CD8-positive, alpha-beta memory T cell (primary cell): ENCODE data around the gene LNX1. TPM values are rescaled to one million over a fixed set of nuclear protein-coding genes. Genes with fewer than 3 reads are reported as not detected.

Experiments used
- CTCF ChIA-PET: fragments of 350-600 bp; sonication (Branson Sonifier 250); formaldehyde crosslinking; loops from one replicate; lab custom pipeline; 2021; ENCODE audit warnings: antibody characterized with exemption; lab: Charles Lee
- POLR2A ChIA-PET: fragments of 350-600 bp; sonication (Branson Sonifier 250); formaldehyde crosslinking; loops from one replicate; lab custom pipeline; 2021; ENCODE audit warnings: antibody characterized with exemption; lab: Charles Lee
- DNase-seq, 5 donors: peaks; one replicate each; pipeline versions ENCODE4 v3.0.0 to v3.0.0-alpha.2; 2020 to 2022; ENCODE audit warnings: mixed read lengths in 1 of 5
- H3K27ac ChIP-seq: one replicate; pipeline ENCODE4 v1.7.0; 2013; ENCODE audit warnings: low read depth, mild to moderate bottlenecking, low read length, moderate library complexity
- H3K27me3 ChIP-seq: 2 replicates; pipeline ENCODE4 v1.7.0; 2013; ENCODE audit warnings: low read length, mild to moderate bottlenecking; ENCODE audit not compliant: insufficient read depth, poor library complexity, severe bottlenecking
- H3K36me3 ChIP-seq: 2 replicates; pipeline ENCODE4 v1.7.0; 2013; ENCODE audit warnings: mild to moderate bottlenecking, low read length, moderate library complexity; ENCODE audit not compliant: insufficient read depth
- H3K4me1 ChIP-seq: 2 replicates; pipeline ENCODE4 v1.7.0; 2013; ENCODE audit warnings: mild to moderate bottlenecking, low read length, moderate library complexity; ENCODE audit not compliant: insufficient read depth
- H3K4me3 ChIP-seq: 2 replicates; pipeline ENCODE4 v1.7.0; 2013; ENCODE audit warnings: mild to moderate bottlenecking, low read length
- H3K9me3 ChIP-seq: 2 replicates; pipeline ENCODE4 v1.7.0; 2013; ENCODE audit warnings: mild to moderate bottlenecking, low read length
- H3K27ac Mint-ChIP-seq, 8 donors: one replicate each; pipeline ENCODE4 v1.8.0; 2020 to 2021; ENCODE audit warnings: mixed read lengths in 8 of 8, mild to moderate bottlenecking in 6 of 8, inconsistent platforms in 3 of 8, moderate library complexity in 3 of 8
- H3K27me3 Mint-ChIP-seq, 2 donors: one replicate each; pipeline ENCODE4 v1.8.0; 2020 to 2021; ENCODE audit warnings: mixed read lengths in 2 of 2, mild to moderate bottlenecking in 1 of 2, moderate library complexity in 1 of 2
- H3K36me3 Mint-ChIP-seq, 3 donors: one replicate each; pipeline ENCODE4 v1.8.0; 2020 to 2021; ENCODE audit warnings: mixed read lengths in 3 of 3, inconsistent platforms in 1 of 3, mild to moderate bottlenecking in 1 of 3
- H3K4me1 Mint-ChIP-seq, 3 donors: one replicate each; pipeline ENCODE4 v1.8.0; 2020 to 2021; ENCODE audit warnings: mixed read lengths in 3 of 3, inconsistent platforms in 1 of 3, mild to moderate bottlenecking in 1 of 3
- H3K4me3 Mint-ChIP-seq, 7 donors: one replicate each; pipeline ENCODE4 v1.8.0; 2020 to 2021; ENCODE audit warnings: mixed read lengths in 7 of 7, mild to moderate bottlenecking in 6 of 7, moderate library complexity in 4 of 7, inconsistent platforms in 2 of 7
- H3K9me3 Mint-ChIP-seq, 5 donors: one replicate each; pipeline ENCODE4 v1.8.0; 2020 to 2022; ENCODE audit warnings: mixed read lengths in 5 of 5, mild to moderate bottlenecking in 3 of 5, moderate library complexity in 2 of 5, inconsistent platforms in 1 of 5
- polyA plus RNA-seq: library from polyadenylated mRNA; unstranded; fragments of 300-500 nt; fragmentation: Illumina TruSeq; gene quantifications from one replicate; pipeline ENCODE4 v1.2.3, GENCODE V29; 2021
- total RNA-seq, 2 experiments: library from RNA; stranded (reverse); gene quantifications; one replicate each; pipeline ENCODE4 v1.2.3, GENCODE V29; 2021

Gene LNX1
- total and polyA plus RNA-seq, 3 experiments from 2014 or later: 0.30 TPM; not detected in 2

DNA sequence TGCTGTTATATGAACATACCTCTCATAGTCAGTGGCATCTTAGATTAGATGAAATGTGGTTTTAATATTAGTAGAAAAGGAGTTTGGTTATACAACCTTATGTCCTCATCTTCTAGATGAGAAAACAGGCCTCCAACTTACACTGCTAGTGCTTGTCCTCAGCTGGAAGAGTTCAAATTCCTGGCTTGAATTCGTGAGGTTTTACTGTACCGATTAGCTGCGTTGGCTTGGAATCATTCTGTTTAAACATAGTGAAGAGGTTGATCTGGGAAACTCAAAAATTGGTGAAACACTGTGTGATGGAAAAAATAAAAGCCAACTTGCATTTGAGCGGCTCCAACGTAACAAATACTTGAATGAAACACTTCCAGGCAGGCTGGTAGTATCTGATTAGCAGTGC, 81.0 kb downstream of the LNX1 start:
- no peaks in the 10 kb centered on the region for H3K36me3 ChIP-seq
- Mint-ChIP-seq H3K27ac (no peak overlapping the region), H3K36me3 (peaks cover 0 to 2% (median 0%) of the 10 kb centered on the region in 3 donors), H3K4me3 (no peak overlapping the region), H3K27me3 (peaks cover 0 to 16% of the 10 kb centered on the region in 2 donors), H3K9me3 (peaks cover 0 to 2% (median 0%) of the 10 kb centered on the region in 5 donors), H3K4me1 (no peaks in the 10 kb centered on the region)
- ChIA-PET POLR2A (no interaction called here), CTCF (no interaction called here)
- H3K9me3 ChIP-seq: no peaks in the 10 kb centered on the region
- no peaks in the 10 kb centered on the region for H3K27me3 ChIP-seq
- H3K4me1 ChIP-seq: no peaks in the 10 kb centered on the region
- H3K27ac ChIP-seq: no peak overlapping the region
- no peak for DNase-seq
- H3K4me3 ChIP-seq: no peak overlapping the region

- Histone ChIP-seq H3K27me3 (no peaks in the 10 kb centered on the region), H3K9me3 (no peaks in the 10 kb centered on the region), H3K36me3 (no peaks in the 10 kb centered on the region), H3K4me1 (no peaks in the 10 kb centered on the region), H3K4me3 (no peak overlapping the region), H3K27ac (no peak overlapping the region)
- POLR2A ChIA-PET: no interaction called here
- Mint-ChIP-seq H3K36me3 (no peaks in the 10 kb centered on the region), H3K9me3 (no peaks in the 10 kb centered on the region), H3K4me3 (no peak overlapping the region), H3K27ac (no peak overlapping the region), H3K27me3 (peaks cover 0 to 8% of the 10 kb centered on the region in 2 donors), H3K4me1 (no peaks in the 10 kb centered on the region)
- DNase-seq: no peak
- CTCF ChIA-PET: no interaction called here
These were observed 82.8 kb downstream of the LNX1 start for GRCh38 chr4:53508446-53508845.

DNA sequence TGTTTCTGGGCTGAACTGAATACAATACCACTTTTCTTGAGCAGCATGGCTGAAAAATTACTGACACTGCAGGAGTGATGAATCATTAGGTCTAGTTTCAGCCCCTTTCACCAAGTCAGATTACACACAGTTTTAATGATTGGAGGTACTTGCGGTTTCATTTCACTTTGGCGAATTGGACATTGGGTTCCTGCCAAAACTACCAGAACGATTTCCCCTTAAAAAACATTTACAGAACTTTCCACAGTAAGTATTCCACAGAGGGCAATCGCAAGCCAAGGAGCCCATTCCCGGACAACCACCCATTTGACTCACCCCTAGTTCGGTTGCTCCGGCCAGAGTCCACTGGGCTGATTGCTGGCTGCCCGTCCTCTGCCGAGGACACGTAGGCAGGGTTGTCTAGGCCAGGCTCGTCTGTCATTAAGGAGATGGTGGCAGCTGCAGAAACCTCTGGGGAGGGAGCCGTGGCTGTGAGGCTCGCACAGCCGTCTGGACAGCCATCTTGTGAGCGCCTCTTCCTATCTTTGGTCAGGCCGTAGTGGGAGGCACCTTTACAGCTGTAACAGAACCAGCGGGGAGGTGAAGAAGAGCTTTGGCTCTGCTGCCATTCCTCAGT, 83.5 kb downstream of the LNX1 start:
- Mint-ChIP-seq H3K9me3 (no peaks in the 10 kb centered on the region), H3K36me3 (no peaks in the 10 kb centered on the region), H3K27ac (no peak overlapping the region), H3K27me3 (peaks cover 0 to 8% of the 10 kb centered on the region in 2 donors), H3K4me3 (no peak overlapping the region), H3K4me1 (no peaks in the 10 kb centered on the region)
- no peaks in the 10 kb centered on the region for H3K27me3 ChIP-seq
- H3K27ac ChIP-seq: no peak overlapping the region
- ChIA-PET CTCF (interaction anchor here (1.6 kb wide), 1 partner anchor 726 kb away, joined by 4 read pairs; no protein-coding TSS in a partner anchor), POLR2A (no interaction called here)
- H3K4me3 ChIP-seq: no peak overlapping the region
- H3K4me1 ChIP-seq: no peaks in the 10 kb centered on the region
- no peak for DNase-seq
- H3K9me3 ChIP-seq: no peaks in the 10 kb centered on the region
- no peaks in the 10 kb centered on the region for H3K36me3 ChIP-seq

- H3K4me3 ChIP-seq: no peak overlapping the region
- POLR2A ChIA-PET: no interaction called here
- no peak overlapping the region for H3K27ac ChIP-seq
- H3K36me3 Mint-ChIP-seq: no peaks in the 10 kb centered on the region
- no peaks in the 10 kb centered on the region for H3K27me3 ChIP-seq
- H3K4me3 Mint-ChIP-seq: no peak overlapping the region
- CTCF ChIA-PET: interaction anchor here (1.6 kb wide), 1 partner anchor 727 kb away, joined by 4 read pairs; no protein-coding TSS in a partner anchor
- H3K4me1 Mint-ChIP-seq: no peaks in the 10 kb centered on the region
- peaks cover 0 to 8% of the 10 kb centered on the region in 2 donors for H3K27me3 Mint-ChIP-seq
- no peak overlapping the region for H3K27ac Mint-ChIP-seq
- no peaks in the 10 kb centered on the region for H3K4me1 ChIP-seq
- no peaks in the 10 kb centered on the region for H3K36me3 ChIP-seq
- no peak for DNase-seq
- H3K9me3 ChIP-seq: no peaks in the 10 kb centered on the region
- no peaks in the 10 kb centered on the region for H3K9me3 Mint-ChIP-seq
These were observed 84.2 kb downstream of the LNX1 start for GRCh38 chr4:53507058-53507457.

DNA sequence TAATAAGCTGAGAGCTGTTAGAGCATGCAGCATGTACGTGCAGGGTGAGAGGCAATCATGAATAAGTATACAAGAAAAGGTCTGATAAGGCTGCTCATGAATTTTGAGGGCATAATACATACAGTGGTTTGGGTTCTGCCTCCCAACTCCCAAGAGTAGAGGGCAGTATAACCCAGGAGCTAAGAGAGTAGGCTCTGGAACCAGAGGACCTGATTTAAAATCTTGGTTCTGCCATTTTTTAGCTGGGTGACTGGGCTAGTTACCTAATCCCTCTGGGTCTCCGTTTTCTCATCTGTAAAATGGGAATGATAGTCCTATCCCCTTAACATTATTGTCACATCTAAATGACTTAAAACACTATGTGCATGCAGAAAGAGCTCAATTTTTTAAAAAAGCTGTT, 85.3 kb downstream of the LNX1 start:
- POLR2A ChIA-PET: no interaction called here
- Mint-ChIP-seq H3K4me3 (no peak overlapping the region), H3K27ac (no peak overlapping the region), H3K4me1 (no peaks in the 10 kb centered on the region), H3K36me3 (no peaks in the 10 kb centered on the region), H3K27me3 (peaks cover 0 to 8% of the 10 kb centered on the region in 2 donors), H3K9me3 (no peaks in the 10 kb centered on the region)
- Histone ChIP-seq H3K4me1 (no peaks in the 10 kb centered on the region), H3K27ac (no peak overlapping the region), H3K4me3 (no peak overlapping the region), H3K9me3 (no peaks in the 10 kb centered on the region), H3K27me3 (no peaks in the 10 kb centered on the region), H3K36me3 (no peaks in the 10 kb centered on the region)
- CTCF ChIA-PET: interaction anchor here (1.6 kb wide), 1 partner anchor 728 kb away, joined by 4 read pairs; no protein-coding TSS in a partner anchor
- DNase-seq: no peak

GRCh38 chr4:53502094-53502493, 89.2 kb downstream of the LNX1 start:
- Mint-ChIP-seq H3K4me1 (no peaks in the 10 kb centered on the region), H3K27ac (no peak overlapping the region), H3K9me3 (no peaks in the 10 kb centered on the region), H3K27me3 (peaks cover 1 to 4% of the 10 kb centered on the region in 2 donors), H3K36me3 (no peaks in the 10 kb centered on the region), H3K4me3 (no peak overlapping the region)
- Histone ChIP-seq H3K36me3 (no peaks in the 10 kb centered on the region), H3K4me3 (no peak overlapping the region), H3K4me1 (no peaks in the 10 kb centered on the region), H3K9me3 (no peaks in the 10 kb centered on the region), H3K27me3 (no peaks in the 10 kb centered on the region), H3K27ac (no peak overlapping the region)
- DNase-seq: no peak
- ChIA-PET POLR2A (no interaction called here), CTCF (no interaction called here)

- Histone ChIP-seq H3K27me3 (no peaks in the 10 kb centered on the region), H3K36me3 (no peaks in the 10 kb centered on the region), H3K4me3 (no peak overlapping the region), H3K4me1 (no peaks in the 10 kb centered on the region), H3K27ac (no peak overlapping the region), H3K9me3 (no peaks in the 10 kb centered on the region)
- DNase-seq: no peak
- ChIA-PET POLR2A (no interaction called here), CTCF (no interaction called here)
- no peaks in the 10 kb centered on the region for H3K36me3 Mint-ChIP-seq
- H3K27me3 Mint-ChIP-seq: peaks cover 1 to 8% of the 10 kb centered on the region in 2 donors
- H3K4me3 Mint-ChIP-seq: no peak overlapping the region
- H3K9me3 Mint-ChIP-seq: no peaks in the 10 kb centered on the region
- no peak overlapping the region for H3K27ac Mint-ChIP-seq
- no peaks in the 10 kb centered on the region for H3K4me1 Mint-ChIP-seq
These were observed 89.7 kb downstream of the LNX1 start for GRCh38 chr4:53501561-53501960.

GRCh38 chr4:53500546-53500945, 90.7 kb downstream of the LNX1 start:
- Histone ChIP-seq H3K9me3 (no peaks in the 10 kb centered on the region), H3K36me3 (no peaks in the 10 kb centered on the region), H3K4me3 (no peak overlapping the region), H3K4me1 (no peaks in the 10 kb centered on the region), H3K27ac (no peak overlapping the region), H3K27me3 (no peaks in the 10 kb centered on the region)
- H3K4me3 Mint-ChIP-seq: no peak overlapping the region
- ChIA-PET CTCF (no interaction called here), POLR2A (no interaction called here)
- H3K27ac Mint-ChIP-seq: no peak overlapping the region
- DNase-seq: no peak
- H3K4me1 Mint-ChIP-seq: no peaks in the 10 kb centered on the region
- no peaks in the 10 kb centered on the region for H3K9me3 Mint-ChIP-seq
- H3K36me3 Mint-ChIP-seq: no peaks in the 10 kb centered on the region
- H3K27me3 Mint-ChIP-seq: peaks cover 1 to 10% of the 10 kb centered on the region in 2 donors
